ENCODE data around the gene PIGZ. TPM values are rescaled to one million over a fixed set of nuclear protein-coding genes. Genes with fewer than 3 reads are reported as not detected.

The PIGZ gene
- total RNA-seq, 1 experiment from 2014 or later = 1.4 TPM

- no peaks in the 10 kb centered on the region for H3K9me3 ChIP-seq (ENCODE audit: control insufficient read depth in 1 of 2, insufficient read depth in 1 of 2, low read depth in 1 of 2, low read length in 2 of 2)
- H4K20me1 ChIP-seq (ENCODE audit: insufficient read depth) = no peaks in the 10 kb centered on the region
- RAD21 ChIA-PET (ENCODE audit: low non-redundant PET in 1 of 2, low total read pairs in 2 of 2, uncharacterized antibody in 2 of 2, unreplicated experiment in 2 of 2) = no interaction called here
- no peak for ATAC-seq
- H3K9me2 ChIP-seq (ENCODE audit: insufficient read depth) = no peaks in the 10 kb centered on the region
- CTCF ChIA-PET = interaction anchor here (2.4 kb wide), 1 partner anchor 361 kb away, joined by 18 read pairs; no protein-coding TSS in a partner anchor
- POLR2A ChIA-PET = no interaction called here
- BruUV-seq (replicated peaks) = no TSS peak
- no peaks in the 10 kb centered on the region for H3K27me3 ChIP-seq (ENCODE audit: insufficient read depth, low read length)
- H3K4me1 ChIP-seq (ENCODE audit: control insufficient read depth in 1 of 2, insufficient read depth in 2 of 2, low read length in 2 of 2) = peaks cover 7 to 21% of the 10 kb centered on the region in 2 experiments; a peak in 2 of 4 replicates
- H3K9ac ChIP-seq (ENCODE audit: low read length) = no peak overlapping the region
- H3K27ac ChIP-seq (ENCODE audit: low read depth, low read length) = no peak overlapping the region
- intact Hi-C loops (cut with micrococcal nuclease) = loop anchor here (1.0 kb wide), 1 partner anchor 361 kb away; no protein-coding TSS in a partner anchor
- TF ChIP-seq ZNF274 (IDR thresholded peaks at IDR 0.05; ENCODE audit: low read depth, low read length) (no peak), EGR1 (IDR thresholded peaks at IDR 0.05; ENCODE audit: low read depth) (no peak)
- TF ChIP-seq, protein P1, sequence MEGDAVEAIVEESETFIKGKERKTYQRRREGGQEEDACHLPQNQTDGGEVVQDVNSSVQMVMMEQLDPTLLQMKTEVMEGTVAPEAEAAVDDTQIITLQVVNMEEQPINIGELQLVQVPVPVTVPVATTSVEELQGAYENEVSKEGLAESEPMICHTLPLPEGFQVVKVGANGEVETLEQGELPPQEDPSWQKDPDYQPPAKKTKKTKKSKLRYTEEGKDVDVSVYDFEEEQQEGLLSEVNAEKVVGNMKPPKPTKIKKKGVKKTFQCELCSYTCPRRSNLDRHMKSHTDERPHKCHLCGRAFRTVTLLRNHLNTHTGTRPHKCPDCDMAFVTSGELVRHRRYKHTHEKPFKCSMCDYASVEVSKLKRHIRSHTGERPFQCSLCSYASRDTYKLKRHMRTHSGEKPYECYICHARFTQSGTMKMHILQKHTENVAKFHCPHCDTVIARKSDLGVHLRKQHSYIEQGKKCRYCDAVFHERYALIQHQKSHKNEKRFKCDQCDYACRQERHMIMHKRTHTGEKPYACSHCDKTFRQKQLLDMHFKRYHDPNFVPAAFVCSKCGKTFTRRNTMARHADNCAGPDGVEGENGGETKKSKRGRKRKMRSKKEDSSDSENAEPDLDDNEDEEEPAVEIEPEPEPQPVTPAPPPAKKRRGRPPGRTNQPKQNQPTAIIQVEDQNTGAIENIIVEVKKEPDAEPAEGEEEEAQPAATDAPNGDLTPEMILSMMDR (IDR thresholded peaks at IDR 0.05 in 2 of 3, conservative IDR thresholded peaks at IDR 0.05 in 1 of 3; ENCODE audit: borderline replicate concordance in 1 of 3, insufficient read depth in 1 of 3, low read depth in 2 of 3, low read length in 2 of 3) = no peak
- H3K4me2 ChIP-seq (ENCODE audit: low read length) = no peak overlapping the region
- no peak for DNase-seq (ENCODE audit: low read depth, low spot score)
- H2AFZ ChIP-seq (ENCODE audit: low read depth, low read length, poor library complexity, severe bottlenecking) = no peak overlapping the region
- H3K36me3 ChIP-seq (ENCODE audit: control insufficient read depth in 1 of 2, insufficient read depth in 2 of 2, low read length in 2 of 2) = no peaks in the 10 kb centered on the region
- no peak overlapping the region for H3K4me3 ChIP-seq (replicated peaks in 1 of 2; ENCODE audit: low read depth in 1 of 2, low read length in 2 of 2)
- no peaks in the 10 kb centered on the region for H3K79me2 ChIP-seq (ENCODE audit: insufficient read depth, low read length)
These were observed 2.0 kb upstream of the PIGZ start for GRCh38 chr3:196970547-196971093.

All from HCT116 (cell line).